NOMO-1 (cell line): Measurements from ENCODE around the gene STRIP2.
"Not testable (repeated sequence)": the region's sequence is repeated elsewhere in the genome, so short reads cannot be mapped to it uniquely, and the experiment has no call there.

Experiments used
- DNase-seq, 2 experiments: peaks; one replicate each; lab custom pipeline; 2025; ENCODE audit not compliant: unreplicated experiment in 2 of 2; lab: John Stamatoyannopoulos, UW

The STRIP2 gene, protein sequence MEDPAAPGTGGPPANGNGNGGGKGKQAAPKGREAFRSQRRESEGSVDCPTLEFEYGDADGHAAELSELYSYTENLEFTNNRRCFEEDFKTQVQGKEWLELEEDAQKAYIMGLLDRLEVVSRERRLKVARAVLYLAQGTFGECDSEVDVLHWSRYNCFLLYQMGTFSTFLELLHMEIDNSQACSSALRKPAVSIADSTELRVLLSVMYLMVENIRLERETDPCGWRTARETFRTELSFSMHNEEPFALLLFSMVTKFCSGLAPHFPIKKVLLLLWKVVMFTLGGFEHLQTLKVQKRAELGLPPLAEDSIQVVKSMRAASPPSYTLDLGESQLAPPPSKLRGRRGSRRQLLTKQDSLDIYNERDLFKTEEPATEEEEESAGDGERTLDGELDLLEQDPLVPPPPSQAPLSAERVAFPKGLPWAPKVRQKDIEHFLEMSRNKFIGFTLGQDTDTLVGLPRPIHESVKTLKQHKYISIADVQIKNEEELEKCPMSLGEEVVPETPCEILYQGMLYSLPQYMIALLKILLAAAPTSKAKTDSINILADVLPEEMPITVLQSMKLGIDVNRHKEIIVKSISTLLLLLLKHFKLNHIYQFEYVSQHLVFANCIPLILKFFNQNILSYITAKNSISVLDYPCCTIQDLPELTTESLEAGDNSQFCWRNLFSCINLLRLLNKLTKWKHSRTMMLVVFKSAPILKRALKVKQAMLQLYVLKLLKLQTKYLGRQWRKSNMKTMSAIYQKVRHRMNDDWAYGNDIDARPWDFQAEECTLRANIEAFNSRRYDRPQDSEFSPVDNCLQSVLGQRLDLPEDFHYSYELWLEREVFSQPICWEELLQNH

DNA sequence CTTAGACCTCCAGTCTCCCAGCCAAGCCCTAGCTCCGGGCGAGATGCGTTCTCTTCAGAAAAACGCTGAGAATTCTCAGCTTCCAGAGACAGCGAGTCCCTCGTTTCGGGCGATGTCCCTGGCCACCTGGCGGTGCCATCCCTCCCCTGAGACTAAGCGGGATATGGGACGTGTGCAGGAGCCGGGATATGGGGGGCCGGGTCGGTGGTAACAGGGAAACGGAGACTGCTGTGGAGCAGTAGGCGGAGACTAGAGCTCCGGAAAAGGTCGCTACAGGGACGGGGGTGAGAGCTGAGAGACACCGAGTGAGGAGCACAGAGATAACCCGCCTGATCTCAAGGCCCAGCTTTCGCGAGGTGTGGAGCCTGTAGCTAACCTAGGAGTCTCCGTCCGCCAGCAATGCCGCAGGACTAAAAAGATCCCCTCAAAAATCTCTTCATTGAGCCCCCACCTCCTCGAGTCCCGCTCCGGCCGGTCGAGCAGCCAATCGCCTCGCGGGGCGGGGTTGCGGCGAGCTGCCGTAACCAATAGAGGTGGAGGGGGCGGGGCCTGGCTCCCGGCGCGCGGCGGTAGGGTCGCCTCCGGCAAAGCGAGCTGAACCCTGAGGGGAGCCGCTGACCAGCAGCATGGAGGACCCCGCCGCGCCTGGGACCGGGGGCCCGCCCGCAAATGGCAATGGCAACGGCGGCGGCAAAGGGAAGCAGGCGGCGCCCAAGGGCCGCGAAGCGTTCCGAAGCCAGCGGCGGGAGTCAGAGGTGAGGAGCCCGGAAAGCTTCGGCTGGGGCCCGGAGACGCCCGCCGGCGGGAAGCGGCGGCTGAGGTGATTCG is at the start of gene STRIP2:
Gene STRIP2, plus strand, starts transcription at position 586 of the 828 bp plus-strand sequence. Its CDS starts 41 bp downstream, at position 627.
- DNase-seq, result peak; percentile 56 to 65

DNA sequence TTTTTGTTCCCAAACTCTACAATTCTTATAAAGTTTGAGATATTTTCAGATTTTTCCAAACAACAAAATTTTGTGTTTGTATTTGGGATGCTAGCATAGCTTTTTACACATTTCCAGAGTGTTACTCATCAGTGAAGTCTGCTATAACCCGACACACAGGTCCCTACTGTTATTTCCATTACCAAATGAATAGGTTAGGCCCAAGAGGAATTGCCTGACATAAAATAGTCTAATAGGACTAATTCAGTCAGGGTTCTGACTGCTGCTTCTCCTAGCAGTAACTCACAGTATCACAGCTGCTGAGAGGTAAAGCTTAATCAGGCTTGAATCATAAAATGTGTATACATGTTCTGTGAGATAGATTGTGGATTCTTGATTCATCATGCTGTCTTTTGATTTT is 49.1 kb upstream of the STRIP2 start:
- DNase-seq, result no peak

DNA sequence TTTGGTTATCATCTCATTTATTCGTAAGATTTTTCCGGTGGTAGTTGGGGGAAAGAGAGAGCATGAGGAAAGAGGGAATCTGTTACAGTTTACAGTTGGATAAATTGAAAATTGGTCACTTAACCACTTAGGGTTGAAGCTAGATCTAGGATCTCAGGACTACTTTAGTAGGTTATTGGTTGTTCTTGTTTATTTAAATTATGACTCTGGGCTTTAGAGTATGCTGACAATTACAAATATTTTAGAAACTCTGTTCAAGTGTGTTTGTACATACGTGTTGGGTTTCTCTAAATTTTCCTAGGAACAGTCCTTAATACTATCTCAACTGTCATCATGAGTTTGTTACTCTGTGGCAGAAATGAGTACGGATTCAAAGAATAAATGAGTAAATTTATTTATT is 48.6 kb upstream of the STRIP2 start:
- DNase-seq, result no peak

DNA sequence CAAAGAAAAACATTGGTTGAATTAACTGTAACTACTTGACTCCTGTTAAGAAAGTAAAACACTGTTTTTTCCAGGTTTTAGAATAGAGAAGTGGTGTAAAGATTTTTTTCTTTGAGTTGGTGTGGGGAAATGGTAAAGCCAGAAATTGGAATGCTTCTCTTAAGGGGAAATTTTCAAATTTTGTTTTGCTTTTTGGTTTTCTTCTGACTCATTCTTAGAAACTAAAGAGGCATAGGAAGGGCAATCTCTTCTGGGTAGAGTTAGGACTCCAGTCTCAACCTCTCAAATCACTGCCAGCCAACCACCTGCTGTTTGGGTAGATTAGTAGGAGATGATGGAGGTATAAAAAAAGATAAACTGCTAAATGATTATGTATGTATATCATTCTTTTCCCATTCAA is 47.7 kb upstream of the STRIP2 start:
- DNase-seq, result no peak

DNA sequence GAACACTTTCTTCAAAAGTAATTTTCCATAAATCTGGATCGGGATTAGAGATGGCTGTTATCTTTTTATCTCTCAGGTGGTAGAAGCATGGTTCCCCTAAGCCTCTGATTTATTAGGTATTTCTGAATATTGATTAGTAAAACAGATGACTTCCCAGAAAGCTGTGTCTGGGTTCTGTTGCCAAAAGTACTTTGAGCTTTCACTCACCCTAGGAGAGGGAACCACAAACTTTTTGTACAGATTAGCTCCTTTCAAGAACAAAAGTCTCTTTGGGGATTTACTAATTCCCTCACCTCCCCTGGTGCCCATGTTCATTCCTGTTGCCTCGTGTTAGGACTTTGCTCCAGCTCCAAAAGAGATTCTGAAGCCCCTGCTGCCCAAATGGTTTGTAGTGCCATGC is 46.7 kb upstream of the STRIP2 start:
- DNase-seq, result no peak

DNA sequence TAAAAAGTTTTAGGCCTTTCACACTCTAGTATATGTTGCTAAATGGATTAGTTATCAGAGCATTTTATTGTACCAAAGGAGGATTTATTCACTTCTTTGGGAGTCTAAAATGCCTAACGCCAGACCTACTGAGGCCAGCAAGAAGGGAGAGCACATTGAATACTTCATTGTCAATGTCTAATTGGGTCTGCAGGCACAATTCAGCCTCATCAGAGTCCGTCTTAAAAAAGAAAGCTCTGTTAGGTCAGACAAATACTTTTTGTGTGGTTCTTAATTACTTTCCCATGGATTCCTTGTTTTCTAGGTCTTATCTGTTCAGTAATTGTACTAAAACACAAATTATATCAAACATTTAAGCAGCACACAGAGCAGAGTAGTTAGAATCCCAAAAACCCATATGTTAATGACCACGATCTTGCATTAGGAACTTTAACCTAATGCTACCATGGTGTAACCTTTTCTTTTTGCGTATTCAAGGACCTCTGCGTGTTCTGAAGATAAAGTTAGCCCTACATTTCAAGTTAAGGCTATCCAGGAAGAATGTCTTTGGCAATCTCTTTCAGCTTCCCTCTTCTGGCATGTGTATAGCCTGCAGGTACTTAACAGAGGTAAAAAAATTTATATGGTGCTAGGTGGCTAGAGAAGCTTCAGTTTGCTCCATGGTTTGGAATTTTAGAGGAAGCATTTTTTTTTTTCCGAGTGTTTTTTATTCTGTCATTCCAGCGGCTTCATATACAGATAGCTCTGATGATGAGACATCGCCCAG is 45.7 kb upstream of the STRIP2 start:
- DNase-seq, result no peak

DNA sequence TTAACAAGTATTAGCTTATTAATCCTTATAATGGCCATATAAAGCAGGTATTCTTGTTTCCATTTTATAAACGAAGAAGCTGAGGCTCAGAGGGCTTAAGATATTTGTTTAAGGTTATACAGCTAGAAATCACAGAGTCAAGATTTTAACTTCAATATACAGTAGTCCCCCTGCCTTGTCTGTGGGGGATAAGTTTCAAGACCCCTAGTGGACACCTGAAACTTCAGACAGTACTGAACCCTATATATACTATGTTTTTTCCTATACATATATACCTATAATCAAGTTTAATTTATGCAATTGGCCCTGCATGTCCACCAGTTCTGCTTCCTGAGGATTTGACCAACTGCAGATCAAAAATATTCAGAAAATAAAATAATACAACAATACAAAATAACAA is 44.4 kb upstream of the STRIP2 start:
- no peak for DNase-seq

DNA sequence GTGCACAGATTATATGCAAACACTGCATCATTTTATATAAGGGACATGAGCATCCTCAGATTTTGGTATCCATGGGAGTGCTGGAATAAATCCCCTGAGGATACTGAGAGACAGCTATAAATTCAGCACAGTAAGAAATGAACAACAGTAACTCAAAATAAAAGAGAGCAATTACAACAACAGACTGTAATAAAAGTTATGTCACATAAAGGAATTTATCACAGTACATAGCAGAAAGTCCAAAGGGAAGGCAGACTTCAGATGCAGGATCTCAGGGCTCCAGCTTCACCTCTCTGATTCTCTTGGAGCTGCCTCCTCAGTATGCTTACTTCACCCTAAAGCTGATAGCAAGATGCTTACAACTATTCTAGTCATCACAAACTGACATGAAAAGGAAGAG is 43.9 kb upstream of the STRIP2 start:
- no peak for DNase-seq

DNA sequence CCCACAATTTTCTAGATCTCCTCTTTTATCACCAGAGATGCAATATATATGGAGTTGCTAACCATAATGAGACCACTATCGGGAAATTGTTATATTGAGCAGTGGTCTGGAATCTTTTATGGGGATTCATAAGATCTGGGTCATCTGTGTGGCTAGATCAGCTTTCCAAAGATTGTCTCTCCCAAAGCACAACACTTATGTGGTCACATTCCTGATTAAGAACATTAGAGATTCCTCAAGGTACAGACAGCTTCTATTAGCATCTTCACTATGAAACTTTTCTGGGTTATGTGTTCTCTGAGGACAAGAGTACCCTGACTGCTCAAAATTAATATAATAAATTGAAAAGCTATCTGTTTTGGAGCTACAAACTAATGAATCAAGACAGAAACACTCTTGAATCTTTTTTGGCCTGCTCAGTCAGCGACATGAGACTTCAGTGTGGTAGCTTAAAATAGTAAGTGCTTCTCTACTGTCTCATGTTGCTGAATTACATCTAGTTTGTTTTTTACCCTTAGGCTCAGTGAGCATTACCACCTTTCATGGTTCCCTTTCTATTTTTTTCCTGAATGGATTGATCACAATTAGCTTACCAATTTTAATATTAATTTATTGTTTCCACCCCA is 42.6 kb upstream of the STRIP2 start:
- no peak for DNase-seq

DNA sequence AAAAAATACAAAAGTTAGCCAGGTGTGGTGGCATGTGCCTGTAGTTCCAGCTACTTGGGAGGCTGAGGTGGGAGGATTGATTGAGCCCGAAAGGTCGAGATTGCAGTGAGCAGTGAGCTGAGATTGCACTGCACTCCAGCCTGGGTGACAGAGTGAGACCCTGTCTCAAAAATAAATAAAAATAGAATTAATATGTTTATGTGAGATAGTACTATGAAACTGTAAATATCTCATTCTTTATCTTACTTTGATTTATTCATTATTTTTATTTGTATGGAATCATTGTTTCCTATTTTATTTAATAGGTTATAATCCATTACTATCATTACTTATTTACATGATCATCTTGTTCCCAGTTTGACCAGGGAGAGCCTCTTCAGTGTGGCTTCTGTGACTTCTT is 41.0 kb upstream of the STRIP2 start:
- DNase-seq, result no peak

DNA sequence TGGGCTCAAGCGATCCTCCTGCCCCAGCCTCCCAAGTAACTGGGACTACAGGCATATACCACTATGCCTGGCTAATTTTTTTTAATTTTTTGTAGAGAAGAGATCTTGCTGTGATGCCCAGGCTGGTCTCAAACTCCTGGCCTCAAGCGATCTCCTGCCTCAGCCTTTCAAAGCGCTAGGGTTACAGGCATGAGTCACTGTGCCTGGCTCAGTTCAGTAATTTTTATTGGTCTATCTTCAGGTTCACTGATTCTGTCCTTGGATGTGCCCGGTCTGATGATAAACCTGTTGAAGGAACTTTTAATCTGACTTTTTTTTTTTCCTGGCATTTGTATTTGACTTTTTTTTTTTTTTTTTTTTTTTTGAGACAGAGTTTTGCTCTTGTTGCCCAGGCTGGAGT is 40.1 kb upstream of the STRIP2 start:
- DNase-seq, result no peak

DNA sequence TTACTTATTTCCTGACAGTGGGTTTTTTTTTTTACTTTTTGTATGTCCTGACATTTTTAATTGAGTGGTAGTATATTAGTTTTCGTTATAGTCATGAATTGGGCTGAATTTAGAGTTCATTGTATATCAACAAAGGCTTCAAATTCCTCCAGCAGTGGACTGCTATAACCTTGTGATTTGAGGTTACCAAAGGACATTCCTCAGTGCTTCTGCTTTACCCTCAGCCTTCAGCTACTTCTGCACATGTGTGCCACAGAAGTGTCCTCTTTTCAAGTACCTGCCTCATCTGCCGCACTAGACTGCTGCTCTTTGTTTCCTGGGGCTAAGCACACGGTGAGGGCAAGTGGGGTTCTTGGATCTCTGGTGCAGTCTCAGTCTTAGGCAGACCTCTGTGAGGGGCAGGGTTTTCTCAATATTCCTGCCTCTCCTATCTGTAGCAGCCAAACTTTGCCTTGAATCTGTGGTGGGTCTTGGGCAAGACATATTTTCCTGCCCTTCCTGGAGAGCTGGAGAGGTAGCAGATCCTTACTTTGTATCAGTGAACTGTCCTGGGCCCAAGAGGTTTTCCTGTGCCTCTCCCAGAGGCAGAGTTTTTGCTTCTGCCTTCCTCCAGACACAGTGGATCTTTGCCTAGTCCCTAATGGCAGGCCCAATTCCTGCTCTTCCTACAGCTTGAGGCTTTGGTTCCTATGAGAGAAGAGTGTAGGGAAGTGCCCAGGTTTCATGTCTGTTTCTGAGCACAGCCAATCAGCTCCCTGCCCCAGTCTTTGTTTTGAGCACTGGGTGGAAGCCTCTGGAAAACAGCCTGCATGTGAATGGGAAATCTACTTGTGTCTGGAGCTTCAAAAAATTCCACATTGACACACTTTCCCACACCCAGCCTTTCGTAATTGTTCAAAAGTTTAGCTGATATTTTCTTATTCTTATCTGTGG is 39.0 kb upstream of the STRIP2 start:
- no peak for DNase-seq

DNA sequence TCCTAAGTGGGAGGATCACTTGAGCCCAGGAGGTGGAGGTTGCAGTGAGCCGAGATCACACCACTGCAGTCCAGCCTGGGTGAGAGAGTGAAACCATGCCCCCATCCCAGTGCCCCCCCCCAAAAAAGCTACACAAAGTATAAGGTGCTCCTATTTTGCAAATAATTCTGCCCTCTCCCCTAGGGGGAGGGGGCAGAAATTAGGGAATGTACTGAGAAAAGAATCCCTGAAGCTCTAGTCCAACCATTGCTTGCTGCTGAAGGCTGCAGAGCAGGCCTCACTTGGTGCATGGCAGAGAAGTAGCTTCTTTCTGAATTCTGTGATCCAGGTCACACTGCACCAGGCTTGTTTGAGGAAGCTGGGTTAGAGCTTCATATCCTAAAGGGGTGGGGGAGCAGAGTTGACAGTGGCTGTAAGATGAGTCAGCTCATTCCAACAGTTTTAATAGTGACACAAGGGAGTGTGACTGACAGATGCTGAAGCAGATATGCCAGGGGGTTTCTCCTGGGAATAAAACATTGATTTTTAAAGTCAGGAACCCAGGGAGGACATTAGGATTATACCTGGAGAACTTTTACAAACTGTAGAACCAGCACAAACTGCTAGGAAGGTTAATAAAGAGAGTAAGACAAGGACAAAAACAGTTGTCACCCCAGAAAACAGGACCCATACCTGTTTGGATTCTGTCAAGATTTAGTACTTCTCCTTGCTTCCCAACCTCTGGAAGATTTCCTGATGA is 32.8 kb upstream of the STRIP2 start:
- peak; percentile 35 to 63 for DNase-seq

DNA sequence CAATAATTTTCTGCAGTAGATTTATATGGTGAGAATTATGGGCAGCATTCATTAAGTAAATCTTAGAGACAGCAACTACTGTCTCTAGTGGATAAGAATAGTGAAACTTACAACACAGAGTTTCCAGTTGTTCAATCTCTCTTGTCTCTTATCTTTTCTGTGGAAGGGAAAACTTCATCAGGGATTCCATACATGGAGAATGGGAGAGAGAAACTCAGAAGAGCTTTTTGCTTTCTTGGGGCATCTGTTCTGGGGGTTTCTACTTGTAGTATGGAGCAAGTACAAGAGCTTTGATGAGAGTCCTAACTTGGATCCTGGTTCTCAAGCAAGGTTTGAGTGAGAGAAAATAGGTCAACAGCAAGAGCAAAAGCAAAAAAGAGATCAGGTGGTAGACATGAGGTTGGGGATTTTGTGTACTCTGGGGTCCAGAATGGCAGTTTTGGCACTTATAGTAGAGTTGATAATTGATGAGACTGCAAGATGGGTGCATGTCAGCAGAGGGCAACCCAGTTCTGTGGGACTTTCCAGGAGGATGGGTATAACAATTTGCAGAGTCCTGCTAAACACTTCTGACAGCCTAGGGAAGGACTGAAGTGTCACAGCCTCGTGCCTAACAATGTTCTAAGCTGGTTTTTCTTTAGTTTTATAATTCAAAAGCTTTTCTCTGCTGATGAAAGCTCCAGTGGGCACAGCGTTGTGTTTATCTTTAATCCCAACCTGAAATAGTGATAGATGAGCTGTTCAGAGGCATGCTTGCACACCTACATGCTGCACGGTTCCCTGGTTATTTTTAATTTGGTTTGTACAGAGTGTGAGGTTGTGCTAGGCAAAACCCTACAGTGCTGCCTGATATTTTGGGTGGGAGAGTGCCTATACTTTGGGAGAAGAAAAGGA is 32.0 kb upstream of the STRIP2 start:
- DNase-seq, result no peak

DNA sequence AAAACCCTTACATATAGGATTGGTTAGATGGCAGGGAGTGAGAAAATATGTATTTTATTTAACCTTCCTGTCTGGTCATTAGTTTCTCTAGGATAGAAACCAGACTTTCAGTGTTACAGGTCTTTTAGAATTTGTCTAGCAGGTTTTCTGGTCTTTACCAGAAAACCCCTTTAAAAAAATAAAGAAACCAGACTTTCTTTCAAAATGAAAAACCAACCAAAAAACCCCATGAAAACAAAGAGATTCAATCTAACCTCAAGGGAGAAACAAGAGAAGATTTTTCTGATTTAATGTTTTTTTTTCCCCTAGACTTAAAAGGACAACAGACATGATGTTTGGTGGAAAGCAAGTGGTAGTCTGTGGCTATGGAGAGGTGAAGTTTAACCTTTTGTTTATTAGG is 28.7 kb upstream of the STRIP2 start:
- DNase-seq, result no peak

DNA sequence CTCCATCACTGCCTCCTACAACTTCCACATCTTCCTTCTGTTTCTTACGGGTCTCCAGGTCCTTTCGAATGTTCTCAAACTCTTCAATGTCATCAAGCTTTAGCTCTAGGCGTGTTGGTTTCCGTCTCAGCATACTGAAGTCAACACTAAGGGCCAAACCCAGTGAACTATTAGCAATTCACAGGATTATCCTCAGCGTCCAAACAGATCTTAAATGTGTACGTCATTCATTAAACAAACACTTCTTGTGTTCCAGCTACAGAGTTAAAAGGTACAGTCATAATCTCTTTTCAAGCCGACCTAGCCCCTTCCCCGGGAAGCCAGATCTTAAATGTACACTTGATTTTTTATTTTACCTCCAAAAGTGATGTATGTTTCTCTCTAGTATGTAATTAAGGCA is 24.0 kb upstream of the STRIP2 start:
- DNase-seq, result not testable (repeated sequence)

DNA sequence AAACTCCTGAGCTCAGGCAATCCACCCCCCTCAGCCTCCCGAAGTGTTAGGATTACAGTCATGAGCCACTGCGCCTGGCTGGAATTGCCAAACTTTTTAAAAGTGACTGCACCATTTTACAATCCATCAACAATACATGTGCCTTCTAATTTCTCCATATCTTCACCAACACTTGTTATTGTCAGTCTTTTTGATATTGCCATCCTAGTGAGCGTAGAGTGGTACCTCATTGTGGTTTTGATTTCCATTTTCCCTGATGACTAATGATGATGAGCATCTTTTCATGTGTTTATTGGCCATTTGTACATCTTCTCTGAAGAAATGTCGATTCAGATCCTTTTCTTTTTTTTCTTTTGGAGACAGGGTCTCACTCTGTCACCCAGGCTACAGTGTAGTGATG is 21.7 kb upstream of the STRIP2 start:
- no peak for DNase-seq
